ENCODE results near the gene SLC25A47.

DNA sequence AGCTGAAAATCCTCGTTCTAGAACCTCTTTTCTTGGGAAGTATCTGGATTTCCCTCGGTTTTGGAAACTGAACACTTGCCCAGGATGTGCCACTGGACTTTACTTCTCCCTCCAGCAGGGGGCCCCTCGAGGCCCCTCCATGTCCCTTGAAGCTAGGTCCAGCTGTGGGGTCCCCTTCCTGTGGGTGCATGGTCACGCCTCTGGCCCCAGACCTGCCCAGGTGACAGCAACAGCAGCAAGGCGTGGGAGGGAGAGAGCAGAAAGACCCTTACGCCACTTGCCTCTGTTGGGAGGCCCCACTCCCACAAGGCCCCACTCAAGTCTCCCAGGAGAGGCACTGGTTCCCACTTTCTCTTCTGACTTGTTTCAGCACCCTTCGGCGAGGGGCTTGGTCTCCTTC, 20.0 kb upstream of the SLC25A47 start:
- TF ChIP-seq EZH2 (IDR thresholded peaks at IDR 0.05; ENCODE audit: insufficient read depth, poor library complexity, severe bottlenecking) = no peak
- TF ChIP-seq EZH2phosphoT487 (IDR thresholded peaks at IDR 0.05; ENCODE audit: insufficient read depth, low read depth) = no peak
